ENCODE results near the gene PDE6D. TPM values are rescaled to one million over a fixed set of nuclear protein-coding genes. Genes with fewer than 3 reads are reported as not detected.

Gene PDE6D
- total and polyA plus RNA-seq, 2 of the 13 experiments (the other 11 are each of a cell fraction or from before 2014, with no cell fraction given): 14.1 to 23.2 TPM

DNA sequence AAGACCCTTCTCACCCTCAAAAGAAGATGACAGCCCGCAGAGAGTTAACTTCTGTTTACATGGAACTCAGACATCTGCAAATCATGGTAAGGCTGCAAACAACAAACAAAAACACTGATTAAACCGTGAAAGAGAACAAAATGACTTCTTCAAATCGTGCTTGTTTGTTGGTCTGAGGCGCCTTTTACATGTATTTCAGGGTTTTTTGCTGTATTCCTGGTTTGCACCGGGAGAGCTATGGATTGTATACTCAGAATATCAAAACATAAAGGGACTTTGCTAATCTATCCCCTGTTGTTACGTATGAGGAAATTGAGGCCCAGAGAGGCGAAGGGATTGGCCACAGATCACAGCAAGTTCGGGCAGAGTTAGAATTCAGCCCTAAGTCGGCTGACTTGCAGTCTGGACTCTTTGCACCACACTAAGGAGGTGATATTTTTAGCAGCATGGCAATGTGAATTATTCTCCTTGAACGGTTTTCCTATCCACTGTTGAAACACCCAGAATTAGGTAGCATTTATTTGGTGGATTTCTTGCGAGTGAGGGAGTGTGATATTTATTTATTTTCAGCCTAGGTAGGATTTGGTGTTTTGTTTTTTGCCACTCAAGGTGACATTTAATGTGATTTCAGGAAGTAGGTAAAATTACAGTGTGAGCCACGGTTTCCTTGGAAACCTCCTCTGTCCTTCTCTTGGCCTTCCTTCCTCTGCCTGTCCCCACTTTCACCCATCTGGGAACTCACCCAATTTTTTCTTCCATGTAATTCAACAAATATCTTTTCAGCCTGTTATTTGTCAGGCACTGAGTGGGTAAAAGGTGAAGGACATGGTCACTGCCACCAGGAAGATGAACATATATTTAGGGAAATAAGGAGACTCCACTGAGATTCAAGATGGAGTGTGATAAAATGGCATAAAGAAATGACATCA is 980 bp upstream of the PDE6D start (continued):
- TF ChIP-seq GFI1 (CRISPR knock-in tag; IDR thresholded peaks at IDR 0.05; ENCODE audit: borderline replicate concordance): peak; percentile 66; the same call in 1 of the 2 replicates
- TF ChIP-seq MAFF (IDR thresholded peaks at IDR 0.05; ENCODE audit: low read depth, low read length): no peak
- TF ChIP-seq SRF (IDR thresholded peaks at IDR 0.05; ENCODE audit: low read depth, low read length): no peak
- no peak for TF ChIP-seq REXO4 (CRISPR knock-in tag; IDR thresholded peaks at IDR 0.05; ENCODE audit: borderline replicate concordance)
- TF ChIP-seq ZSCAN30 (CRISPR knock-in tag; IDR thresholded peaks at IDR 0.05): 0 out of 2 replicates have a peak, but pooled peaks have one; percentile 37
- TF ChIP-seq, protein P1, sequence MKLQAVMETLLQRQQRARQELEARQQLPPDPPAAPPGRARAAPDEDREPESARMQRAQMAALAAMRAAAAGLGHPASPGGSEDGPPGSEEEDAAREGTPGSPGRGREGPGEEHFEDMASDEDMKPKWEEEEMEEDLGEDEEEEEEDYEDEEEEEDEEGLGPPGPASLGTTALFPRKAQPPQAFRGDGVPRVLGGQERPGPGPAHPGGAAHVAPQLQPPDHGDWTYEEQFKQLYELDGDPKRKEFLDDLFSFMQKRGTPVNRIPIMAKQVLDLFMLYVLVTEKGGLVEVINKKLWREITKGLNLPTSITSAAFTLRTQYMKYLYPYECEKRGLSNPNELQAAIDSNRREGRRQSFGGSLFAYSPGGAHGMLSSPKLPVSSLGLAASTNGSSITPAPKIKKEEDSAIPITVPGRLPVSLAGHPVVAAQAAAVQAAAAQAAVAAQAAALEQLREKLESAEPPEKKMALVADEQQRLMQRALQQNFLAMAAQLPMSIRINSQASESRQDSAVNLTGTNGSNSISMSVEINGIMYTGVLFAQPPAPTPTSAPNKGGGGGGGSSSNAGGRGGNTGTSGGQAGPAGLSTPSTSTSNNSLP (IDR thresholded peaks at IDR 0.05; ENCODE audit: low read depth, low read length): no peak
- no peak for TF ChIP-seq ATAD3A (CRISPR knock-in tag; IDR thresholded peaks at IDR 0.05)
- TF ChIP-seq, protein P2, sequence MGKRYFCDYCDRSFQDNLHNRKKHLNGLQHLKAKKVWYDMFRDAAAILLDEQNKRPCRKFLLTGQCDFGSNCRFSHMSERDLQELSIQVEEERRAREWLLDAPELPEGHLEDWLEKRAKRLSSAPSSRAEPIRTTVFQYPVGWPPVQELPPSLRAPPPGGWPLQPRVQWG (CRISPR knock-in tag; IDR thresholded peaks at IDR 0.05; ENCODE audit: borderline replicate concordance, low read depth): no peak
- TF ChIP-seq KAT2B (IDR thresholded peaks at IDR 0.05; ENCODE audit: borderline replicate concordance, low read depth, low read length): no peak
